ENCODE measurements around the gene STX8.
A peak's percentile ranks its signal among the peaks of the same experiment; 100 is the strongest.
"Not testable (repeated sequence)": the region's sequence is repeated elsewhere in the genome, so short reads cannot be mapped to it uniquely, and the experiment has no call there.

Gene STX8

DNA sequence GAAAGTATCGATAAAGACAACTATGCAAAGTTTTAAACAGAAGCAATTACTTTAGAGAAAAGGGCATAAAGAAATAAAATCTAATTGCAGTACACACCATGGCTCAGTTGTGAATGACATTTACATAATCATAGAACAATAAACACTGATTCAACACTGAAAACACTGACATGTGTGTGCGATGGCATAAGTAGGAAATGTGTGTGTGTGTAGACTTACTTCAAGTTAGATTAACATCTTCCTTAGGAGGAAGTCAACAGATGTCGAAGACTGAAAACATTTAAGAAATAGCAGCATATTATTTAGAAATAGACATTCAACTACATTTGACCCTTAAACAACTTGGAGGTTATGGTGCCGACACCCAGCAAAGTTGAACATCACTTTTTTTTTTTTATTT is 172.4 kb downstream of the STX8 start:
- Mint-ChIP-seq H3K4me1 (peaks cover 6% of the 10 kb centered on the region), H3K27me3 (no peaks in the 10 kb centered on the region), H3K27ac (peak overlapping the region; percentile 21), H3K4me3 (no peak overlapping the region), H3K36me3 (peaks cover 21% of the 10 kb centered on the region), H3K9me3 (peaks cover 2% of the 10 kb centered on the region)
- DNase-seq (ENCODE audit: low spot score in 2 of 2) (no peak), ATAC-seq (ENCODE audit: low read depth) (no peak)

DNA sequence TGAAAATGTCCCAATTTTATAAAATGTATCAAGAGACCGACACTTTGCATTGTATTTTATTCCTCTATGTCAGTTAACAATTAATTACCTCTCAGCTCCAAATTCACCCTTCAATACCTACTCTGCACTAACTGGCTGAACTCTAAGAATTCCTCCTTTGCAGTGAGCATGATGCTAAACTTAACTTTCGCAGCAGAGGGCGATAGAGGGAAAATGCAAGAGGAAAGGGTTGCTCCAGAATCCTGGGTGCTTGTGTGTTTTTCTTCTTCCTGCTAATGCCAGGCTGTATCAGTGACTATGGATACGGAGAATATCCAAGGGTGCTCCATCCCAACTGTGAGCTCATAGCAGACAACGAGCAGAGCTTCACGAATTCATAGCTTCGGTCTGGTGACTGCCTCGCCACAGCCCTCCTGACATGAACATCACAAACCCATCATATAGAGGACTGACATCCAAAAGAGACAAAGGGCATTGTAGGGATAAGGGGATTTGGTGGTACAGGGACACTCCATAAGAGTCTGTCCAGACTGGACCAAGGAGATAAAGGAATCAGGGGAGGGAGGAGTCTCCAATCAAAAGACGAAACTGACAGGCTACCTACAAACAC is 172.9 kb downstream of the STX8 start:
- H3K27me3 Mint-ChIP-seq = no peaks in the 10 kb centered on the region
- peaks cover 2% of the 10 kb centered on the region for H3K9me3 Mint-ChIP-seq
- no peak for DNase-seq (ENCODE audit: low spot score in 2 of 2)
- H3K27ac Mint-ChIP-seq = peak overlapping the region; percentile 21
- H3K4me3 Mint-ChIP-seq = no peak overlapping the region
- peaks cover 25% of the 10 kb centered on the region for H3K36me3 Mint-ChIP-seq
- peaks cover 6% of the 10 kb centered on the region for H3K4me1 Mint-ChIP-seq
- no peak for ATAC-seq (ENCODE audit: low read depth)

DNA sequence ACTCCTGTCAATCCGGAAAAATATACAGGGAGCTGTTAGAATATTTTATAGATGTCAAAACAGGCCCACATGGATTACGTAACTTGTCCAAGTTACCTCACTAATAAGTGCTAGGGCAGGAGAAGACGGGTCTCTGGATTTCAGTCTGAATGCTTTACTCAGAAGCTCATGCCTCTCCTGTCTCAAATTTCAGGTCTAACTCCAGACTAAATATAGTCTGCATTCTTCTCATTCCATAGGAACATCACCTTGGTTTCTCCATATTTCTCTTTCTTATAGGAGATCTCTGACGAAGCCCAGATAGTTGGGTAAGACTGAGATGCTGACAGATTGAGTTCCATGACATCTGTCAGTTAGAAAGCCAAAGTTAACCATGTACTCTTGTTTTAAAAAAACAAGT is 174.2 kb downstream of the STX8 start:
- peaks cover 2% of the 10 kb centered on the region for H3K9me3 Mint-ChIP-seq
- DNase-seq (ENCODE audit: low spot score in 2 of 2) = no peak
- no peak for ATAC-seq (ENCODE audit: low read depth)
- no peak overlapping the region for H3K4me3 Mint-ChIP-seq
- H3K27ac Mint-ChIP-seq = no peak overlapping the region
- peaks cover 29% of the 10 kb centered on the region for H3K36me3 Mint-ChIP-seq
- H3K27me3 Mint-ChIP-seq = no peaks in the 10 kb centered on the region
- peaks cover 6% of the 10 kb centered on the region for H3K4me1 Mint-ChIP-seq

- Mint-ChIP-seq H3K4me3 (no peak overlapping the region), H3K27ac (peak overlapping the region; percentile 53)
Observed at GRCh38 chr17:9389111-9389527, 186.5 kb downstream of the STX8 start.

GRCh38 chr17:9386401-9386800 is 189.2 kb downstream of the STX8 start:
- peaks cover 2% of the 10 kb centered on the region for H3K4me1 Mint-ChIP-seq
- ATAC-seq (ENCODE audit: low read depth) = no peak
- H3K27ac Mint-ChIP-seq = no peak overlapping the region
- H3K27me3 Mint-ChIP-seq = no peaks in the 10 kb centered on the region
- DNase-seq (ENCODE audit: low spot score in 2 of 2) = no peak
- H3K4me3 Mint-ChIP-seq = no peak overlapping the region
- H3K9me3 Mint-ChIP-seq = no peaks in the 10 kb centered on the region
- peaks cover 16% of the 10 kb centered on the region for H3K36me3 Mint-ChIP-seq

More at GRCh38 chr17:9389111-9389527, 186.5 kb downstream of the STX8 start:
- DNase-seq (ENCODE audit: low spot score in 2 of 2) (no peak), ATAC-seq (ENCODE audit: low read depth) (peak; percentile 66)
- Mint-ChIP-seq H3K9me3 (peaks cover 10% of the 10 kb centered on the region), H3K27me3 (no peaks in the 10 kb centered on the region), H3K36me3 (peaks cover 29% of the 10 kb centered on the region), H3K4me1 (peaks cover 2% of the 10 kb centered on the region)

GRCh38 chr17:9383826-9384225 is 191.8 kb downstream of the STX8 start:
- Mint-ChIP-seq H3K27me3 (no peaks in the 10 kb centered on the region), H3K36me3 (peaks cover 14% of the 10 kb centered on the region), H3K4me3 (no peak overlapping the region), H3K9me3 (no peaks in the 10 kb centered on the region), H3K4me1 (no peaks in the 10 kb centered on the region), H3K27ac (no peak overlapping the region)
- ATAC-seq (ENCODE audit: low read depth) (no peak), DNase-seq (ENCODE audit: low spot score in 2 of 2) (no peak)

GRCh38 chr17:9382626-9383025 is 193.0 kb downstream of the STX8 start:
- Mint-ChIP-seq H3K4me1 (no peaks in the 10 kb centered on the region), H3K36me3 (peaks cover 23% of the 10 kb centered on the region), H3K9me3 (no peaks in the 10 kb centered on the region), H3K27ac (no peak overlapping the region), H3K4me3 (no peak overlapping the region), H3K27me3 (no peaks in the 10 kb centered on the region)
- ATAC-seq (ENCODE audit: low read depth) (no peak), DNase-seq (ENCODE audit: low spot score in 2 of 2) (no peak)

DNA sequence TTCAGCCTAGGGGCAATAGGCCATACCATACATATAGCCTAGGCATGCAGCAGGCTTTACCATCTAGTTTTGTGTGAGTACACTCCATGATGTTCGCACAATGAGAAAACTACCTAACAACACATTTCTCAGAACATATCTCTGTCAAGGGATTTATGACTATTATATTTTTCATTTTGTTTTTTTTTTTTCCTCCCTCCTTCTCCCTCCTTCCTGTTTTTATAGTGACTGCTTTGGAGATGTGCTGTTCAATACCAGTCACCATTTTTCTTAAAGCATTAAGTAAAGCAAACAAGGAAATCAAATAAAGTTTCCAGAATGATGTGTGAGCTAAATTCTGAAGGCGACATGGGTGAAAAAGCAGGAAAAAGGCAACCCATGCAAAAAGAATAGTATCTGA is 194.6 kb downstream of the STX8 start:
- Mint-ChIP-seq H3K27ac (no peak overlapping the region), H3K4me3 (no peak overlapping the region), H3K9me3 (no peaks in the 10 kb centered on the region), H3K4me1 (no peaks in the 10 kb centered on the region), H3K27me3 (no peaks in the 10 kb centered on the region), H3K36me3 (peaks cover 35% of the 10 kb centered on the region)
- DNase-seq (ENCODE audit: low spot score in 2 of 2) (no peak), ATAC-seq (ENCODE audit: low read depth) (no peak)

GRCh38 chr17:9380361-9380760 is 195.3 kb downstream of the STX8 start:
- H3K9me3 Mint-ChIP-seq = no peaks in the 10 kb centered on the region
- H3K27me3 Mint-ChIP-seq = no peaks in the 10 kb centered on the region
- DNase-seq (ENCODE audit: low spot score in 2 of 2) = no peak
- no peak for ATAC-seq (ENCODE audit: low read depth)
- no peak overlapping the region for H3K4me3 Mint-ChIP-seq
- peaks cover 40% of the 10 kb centered on the region for H3K36me3 Mint-ChIP-seq
- H3K27ac Mint-ChIP-seq = no peak overlapping the region
- H3K4me1 Mint-ChIP-seq = no peaks in the 10 kb centered on the region

- H3K27ac Mint-ChIP-seq; ATAC-seq (ENCODE audit: low read depth): not testable (repeated sequence)
Observed at GRCh38 chr17:9376177-9376576, 199.4 kb downstream of the STX8 start.

DNA sequence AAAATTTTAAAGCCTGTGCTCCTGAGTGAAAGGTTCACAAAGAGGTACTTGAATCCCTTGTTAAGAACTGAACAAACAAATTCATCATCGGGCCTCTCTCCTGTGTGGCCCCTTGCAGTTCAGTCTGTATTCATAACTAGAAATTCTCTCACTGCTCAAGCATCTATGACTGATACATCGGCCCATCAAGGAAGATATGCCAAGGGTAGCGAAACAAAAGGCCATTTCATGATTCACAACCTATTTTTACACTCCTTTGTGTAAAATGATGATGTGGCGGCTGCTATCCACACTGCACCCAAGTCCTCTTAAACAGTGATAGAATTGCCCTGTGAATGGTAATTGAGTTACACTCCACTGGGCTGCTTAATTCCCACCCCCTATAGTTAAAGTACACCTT is 204.6 kb downstream of the STX8 start:
- Mint-ChIP-seq H3K27me3 (no peaks in the 10 kb centered on the region), H3K9me3 (no peaks in the 10 kb centered on the region), H3K4me3 (no peak overlapping the region), H3K36me3 (peaks cover 17% of the 10 kb centered on the region), H3K27ac (no peak overlapping the region), H3K4me1 (peaks cover 8% of the 10 kb centered on the region)
- DNase-seq (ENCODE audit: low spot score in 2 of 2) (no peak), ATAC-seq (ENCODE audit: low read depth) (no peak)

More at GRCh38 chr17:9376177-9376576, 199.4 kb downstream of the STX8 start:
- not testable (repeated sequence) for H3K4me3 Mint-ChIP-seq; DNase-seq (ENCODE audit: low spot score in 2 of 2); H3K27me3 Mint-ChIP-seq; H3K9me3 Mint-ChIP-seq; H3K4me1 Mint-ChIP-seq
- peaks cover 31% of the 10 kb centered on the region for H3K36me3 Mint-ChIP-seq

DNA sequence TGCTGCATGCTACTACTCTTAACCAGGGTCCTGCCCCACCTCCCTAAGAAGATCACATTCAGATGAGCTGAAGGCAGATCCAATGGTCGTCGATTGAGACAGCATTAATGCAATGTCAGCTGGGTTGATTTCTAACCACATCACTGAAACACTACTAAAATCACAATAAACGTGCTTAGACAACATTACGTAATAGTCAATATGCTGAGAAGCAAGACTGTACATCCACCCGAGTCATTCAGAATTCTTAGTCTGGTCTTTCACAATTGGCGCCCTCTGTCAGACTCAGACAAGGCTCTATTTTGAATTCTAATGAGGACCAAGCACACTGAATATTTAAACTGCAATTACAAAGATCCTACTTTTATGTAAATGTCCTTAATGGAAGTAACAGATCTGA is 205.2 kb downstream of the STX8 start:
- Mint-ChIP-seq H3K27ac (no peak overlapping the region), H3K27me3 (no peaks in the 10 kb centered on the region), H3K4me3 (no peak overlapping the region), H3K36me3 (peaks cover 13% of the 10 kb centered on the region), H3K9me3 (no peaks in the 10 kb centered on the region), H3K4me1 (peaks cover 8% of the 10 kb centered on the region)
- DNase-seq (ENCODE audit: low spot score in 2 of 2) (no peak), ATAC-seq (ENCODE audit: low read depth) (no peak)

DNA sequence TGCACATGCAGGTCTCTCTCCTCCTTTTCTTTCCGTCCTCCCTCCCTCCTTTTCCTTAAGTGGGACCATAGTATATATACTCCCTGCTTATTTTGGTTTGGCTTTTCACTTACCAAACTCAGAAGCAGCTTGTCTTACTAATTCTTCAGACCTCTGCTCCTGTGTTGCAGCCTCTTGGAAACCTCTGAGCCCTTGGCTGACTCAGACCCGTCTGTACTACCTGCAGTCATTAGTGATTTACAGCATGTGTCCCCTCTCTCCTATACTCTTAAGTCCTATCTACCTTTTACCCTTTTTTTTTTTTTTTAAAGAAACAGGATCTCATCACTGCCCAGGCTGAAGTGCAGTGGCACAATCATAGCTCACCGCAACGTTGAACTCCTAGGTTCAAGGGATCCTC is 207.0 kb downstream of the STX8 start:
- ATAC-seq (ENCODE audit: low read depth) (no peak), DNase-seq (ENCODE audit: low spot score in 2 of 2) (no peak)
- Mint-ChIP-seq H3K36me3 (peaks cover 18% of the 10 kb centered on the region), H3K9me3 (no peaks in the 10 kb centered on the region), H3K27ac (no peak overlapping the region), H3K4me1 (peaks cover 15% of the 10 kb centered on the region), H3K4me3 (no peak overlapping the region), H3K27me3 (no peaks in the 10 kb centered on the region)

DNA sequence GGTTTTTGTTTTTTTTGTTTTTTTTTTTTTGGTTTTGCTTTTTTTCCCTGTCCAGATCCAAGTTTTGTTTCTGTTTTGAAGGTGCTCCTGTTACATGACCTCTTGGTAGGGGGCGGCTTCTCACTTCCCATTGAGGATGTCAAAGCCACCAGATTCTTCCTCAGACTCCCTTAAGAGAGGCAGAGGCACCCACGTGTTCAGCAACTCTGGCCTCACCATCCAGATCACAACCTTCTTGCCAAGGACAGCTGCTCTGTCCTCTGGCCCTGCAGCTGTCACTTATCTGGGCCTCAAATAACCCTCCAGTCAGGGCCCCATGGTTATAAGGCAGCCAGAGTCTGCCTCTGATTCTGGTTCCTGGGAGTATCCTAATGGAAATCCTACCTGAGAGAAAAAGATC is 208.5 kb downstream of the STX8 start:
- H3K4me3 Mint-ChIP-seq = no peak overlapping the region
- H3K4me1 Mint-ChIP-seq = peaks cover 15% of the 10 kb centered on the region
- H3K27me3 Mint-ChIP-seq = no peaks in the 10 kb centered on the region
- H3K36me3 Mint-ChIP-seq = peaks cover 16% of the 10 kb centered on the region
- H3K9me3 Mint-ChIP-seq = no peaks in the 10 kb centered on the region
- DNase-seq (ENCODE audit: low spot score in 2 of 2) (no peak), ATAC-seq (ENCODE audit: low read depth) (no peak)
- H3K27ac Mint-ChIP-seq = no peak overlapping the region

GRCh38 chr17:9364837-9365430 is 210.7 kb downstream of the STX8 start:
- Mint-ChIP-seq H3K9me3 (no peaks in the 10 kb centered on the region), H3K27ac (no peak overlapping the region), H3K36me3 (peaks cover 16% of the 10 kb centered on the region), H3K4me3 (no peak overlapping the region), H3K27me3 (no peaks in the 10 kb centered on the region), H3K4me1 (peaks cover 12% of the 10 kb centered on the region)
- ATAC-seq (ENCODE audit: low read depth) = no peak
- DNase-seq (ENCODE audit: low spot score in 2 of 2) = no peak

Measured in memory B cell (primary cell).